Measurements from ENCODE around the gene WDR27. TPM values are rescaled to one million over a fixed set of nuclear protein-coding genes. Genes with fewer than 3 reads are reported as not detected.

Gene WDR27
- total RNA-seq: 13.7 and 16.2 TPM in 2 replicates

DNA sequence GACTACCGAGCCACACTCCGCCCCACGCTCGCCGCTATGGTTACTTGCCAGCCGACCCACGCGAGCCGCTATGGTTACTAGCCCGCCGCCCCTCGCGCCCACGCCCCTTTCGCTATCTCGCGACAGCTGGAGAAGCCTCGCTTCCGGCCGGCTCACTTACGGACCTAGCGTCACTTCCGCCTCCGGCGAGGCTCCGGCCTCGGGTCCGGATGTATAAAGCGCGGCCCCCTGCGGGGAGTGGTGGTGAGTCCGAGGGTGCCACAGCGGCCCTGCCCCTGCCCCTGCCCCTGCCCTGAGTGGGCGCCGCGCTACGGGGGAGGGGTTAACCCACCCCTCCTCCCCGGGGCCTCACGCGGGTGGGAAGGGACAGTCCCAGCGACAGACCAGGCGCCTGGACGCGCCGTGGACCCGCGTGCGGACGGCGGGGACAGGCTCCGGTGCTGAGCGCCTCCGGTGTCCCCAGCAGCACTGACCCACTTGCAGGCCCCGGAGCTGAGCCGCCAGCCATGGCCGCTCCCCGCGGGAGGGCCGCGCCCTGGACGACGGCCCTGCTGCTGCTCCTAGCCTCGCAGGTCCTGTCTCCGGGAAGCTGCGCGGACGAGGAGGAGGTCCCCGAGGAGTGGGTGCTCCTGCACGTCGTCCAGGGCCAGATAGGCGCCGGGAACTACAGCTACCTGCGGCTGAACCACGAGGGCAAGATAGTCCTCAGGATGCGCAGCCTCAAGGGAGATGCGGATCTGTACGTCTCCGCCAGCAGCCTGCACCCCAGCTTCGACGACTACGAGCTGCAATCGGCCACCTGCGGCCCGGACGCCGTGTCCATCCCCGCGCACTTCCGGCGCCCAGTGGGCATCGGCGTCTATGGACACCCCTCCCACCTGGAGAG, at the start of gene WDR27, which contains the start of gene C6orf120:
TSS of gene WDR27 (minus strand) at position 76 of the 886 bp plus-strand sequence. CDS start 13,024 bp downstream, outside the sequence.
TSS of gene C6orf120 (plus strand) at position 173 of the 886 bp plus-strand sequence. CDS start at position 507, 334 bp downstream.

GRCh38 chr6:169724494-169725124, 22.8 kb upstream of the WDR27 start, which contains the start of gene PHF10:
Gene PHF10, minus strand, starts transcription at chr6:169724500. Its CDS starts 569 bp downstream, at chr6:169723931.

Other genes starting within 250 kb of the WDR27 start
- 35.8 and 36.4 TPM in 2 replicates for gene C6orf120, start 97 bp upstream of the WDR27 start, total RNA-seq
- 8.7 and 10.2 TPM in 2 replicates for gene PHF10, start 22.5 kb upstream of the WDR27 start, total RNA-seq
- 0.26 and 0.63 TPM in 2 replicates for gene DYNLT2, start 49.5 kb upstream of the WDR27 start, total RNA-seq
- gene ERMARD, start 49.6 kb upstream of the WDR27 start, total RNA-seq: 29.8 and 38.9 TPM in 2 replicates

Data from bronchial smooth muscle cell (primary cell).